GM18907 (cell line): ENCODE data around the gene THSD7A.

Experiments used
- ATAC-seq: cut with Tn5 transposase; IDR thresholded peaks from one replicate; pipeline ENCODE4 v1.9.1; 2021; ENCODE audit warnings: mild to moderate bottlenecking, moderate library complexity; ENCODE audit not compliant: unreplicated experiment

The THSD7A gene

GRCh38 chr7:11710377-11710776 is 121.6 kb downstream of the THSD7A start:
- no peak for ATAC-seq

GRCh38 chr7:11709196-11709595 is 122.8 kb downstream of the THSD7A start:
- ATAC-seq: no peak

GRCh38 chr7:11707606-11708193 is 124.3 kb downstream of the THSD7A start:
- ATAC-seq: no peak

DNA sequence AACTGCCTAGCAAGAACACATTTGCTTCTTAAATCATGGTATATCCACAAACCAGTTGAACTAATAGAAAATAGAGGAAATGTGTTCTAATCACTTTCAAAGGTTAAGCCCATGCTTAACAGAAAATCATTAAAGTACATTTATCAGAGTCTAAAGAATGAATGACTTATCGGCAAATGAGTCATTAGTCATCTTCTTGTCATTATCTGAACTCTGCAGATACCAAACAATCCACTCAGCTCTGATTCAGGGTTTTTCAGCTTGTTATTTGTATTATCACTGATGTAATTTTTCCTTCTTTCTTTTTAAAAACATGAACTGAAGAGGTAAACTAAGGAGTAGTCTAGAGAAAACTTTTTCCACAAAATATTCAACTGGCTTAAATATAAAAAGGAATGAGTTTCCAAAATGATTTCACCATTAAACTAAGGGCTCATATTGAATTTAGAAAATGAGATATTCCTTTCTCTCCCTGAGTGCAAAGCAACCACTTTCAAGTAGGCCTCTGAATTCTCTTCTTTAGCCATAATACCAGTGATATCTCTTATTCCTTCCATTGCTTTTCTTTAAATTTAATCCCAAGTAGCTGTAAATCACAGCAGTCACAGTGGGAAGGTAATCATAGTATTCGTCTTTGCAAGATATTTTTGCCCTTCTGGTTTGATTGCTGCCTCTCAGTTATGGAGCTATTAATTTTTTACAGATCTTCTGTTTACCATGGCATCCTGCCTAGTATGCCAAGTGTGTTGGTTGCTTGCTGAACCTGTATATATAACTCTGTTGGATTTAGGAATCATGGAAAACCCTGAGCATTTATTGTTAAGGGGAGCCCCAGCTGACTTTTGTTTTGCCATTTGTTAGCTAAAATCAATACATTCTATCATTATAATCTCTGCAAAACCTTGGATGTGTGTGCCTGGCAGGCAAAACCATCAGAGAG is 125.1 kb downstream of the THSD7A start:
- no peak for ATAC-seq

DNA sequence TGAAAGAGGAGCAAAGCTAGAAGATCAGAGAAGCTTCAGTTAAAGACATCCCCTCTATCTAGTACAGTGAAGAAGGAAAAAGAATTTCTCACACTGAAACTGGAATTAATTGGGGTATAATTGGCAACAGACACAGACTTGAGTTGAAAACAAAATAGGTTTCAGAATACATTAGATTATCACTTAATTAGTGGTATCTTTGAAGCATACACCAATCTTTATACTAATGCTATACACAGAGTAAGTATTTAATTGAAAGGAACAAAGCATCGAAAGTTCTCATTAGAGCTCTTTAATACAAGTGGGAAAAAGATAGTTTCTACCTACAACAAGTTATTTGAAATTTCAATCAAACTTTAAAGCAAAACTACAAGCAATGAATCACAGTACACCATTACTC is 128.2 kb downstream of the THSD7A start:
- ATAC-seq: no peak

DNA sequence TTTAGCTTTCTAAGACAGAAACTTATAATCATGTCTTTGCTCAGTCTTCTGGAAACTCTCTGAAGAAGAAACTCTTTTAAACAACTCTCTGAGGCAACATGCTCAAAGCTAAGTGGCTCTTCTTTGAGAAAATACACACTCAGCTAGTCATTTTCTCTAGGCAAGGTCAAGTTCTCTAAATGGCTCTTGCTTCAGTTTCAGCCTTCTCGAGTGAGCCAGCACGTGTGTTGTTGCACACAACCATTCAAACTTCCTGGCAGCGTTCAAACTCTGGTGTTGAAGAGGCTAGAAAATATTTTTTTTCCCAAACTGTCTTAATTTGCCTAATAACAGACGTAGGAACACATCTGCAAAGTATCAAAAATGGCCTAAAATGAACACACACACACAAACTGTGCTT is 129.1 kb downstream of the THSD7A start:
- ATAC-seq: no peak

DNA sequence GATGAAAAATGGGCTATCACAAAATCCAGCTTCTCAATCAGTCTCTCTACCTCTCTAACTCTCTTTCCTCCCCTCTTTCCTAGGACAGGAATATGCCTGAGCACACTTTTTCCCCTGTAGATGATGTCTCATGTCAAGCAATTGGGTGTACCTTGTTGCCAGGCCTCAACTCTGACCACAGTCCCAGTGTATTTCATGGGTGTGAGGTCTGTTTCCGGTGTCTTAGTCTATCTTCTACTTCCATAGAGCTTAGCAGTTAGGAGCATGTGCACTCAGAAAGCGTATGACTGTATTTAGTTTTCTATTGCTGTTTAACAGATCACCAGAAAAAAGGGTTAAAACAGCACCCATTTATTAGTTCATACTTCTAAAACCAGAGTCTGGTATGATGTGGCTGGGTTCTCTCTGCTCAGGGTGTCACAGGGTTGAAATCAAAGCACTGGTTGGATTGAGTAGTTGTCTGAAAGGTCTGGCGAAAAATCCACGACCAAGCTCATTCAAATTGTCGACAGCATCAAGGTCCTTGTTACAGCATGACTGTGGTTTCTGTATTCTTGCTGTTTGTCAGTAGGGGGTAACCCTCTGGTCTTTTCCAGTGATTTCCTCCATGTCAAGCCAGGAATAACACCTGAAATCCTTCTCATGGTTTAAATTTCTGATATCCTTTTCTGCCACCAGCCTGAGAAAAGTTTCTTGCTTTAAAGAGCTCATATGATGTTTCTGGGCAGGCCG is 130.0 kb downstream of the THSD7A start:
- ATAC-seq: no peak

- no peak for ATAC-seq
Measured at GRCh38 chr7:11699666-11700065, 132.3 kb downstream of the THSD7A start.

GRCh38 chr7:11698384-11698871 is 133.6 kb downstream of the THSD7A start:
- no peak for ATAC-seq

DNA sequence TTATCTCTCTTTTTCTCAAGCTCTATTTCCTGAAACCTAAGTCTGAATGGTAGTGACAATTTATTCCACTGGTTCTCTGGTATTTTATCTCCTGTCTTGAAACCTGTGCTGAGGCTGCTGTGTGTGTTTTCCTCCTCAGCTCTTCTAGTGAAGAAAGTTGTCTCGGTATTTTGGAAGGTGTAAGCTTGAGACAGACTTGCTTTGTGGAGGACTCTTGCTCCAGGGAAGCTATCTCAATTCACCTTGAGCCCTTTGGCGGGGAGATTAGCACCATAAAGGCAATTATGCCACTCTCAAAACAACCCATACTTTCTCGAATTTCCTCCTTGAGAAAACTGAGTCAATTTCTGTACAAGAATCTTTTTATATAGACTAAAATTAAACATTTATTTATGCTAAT is 141.6 kb downstream of the THSD7A start:
- ATAC-seq: no peak

DNA sequence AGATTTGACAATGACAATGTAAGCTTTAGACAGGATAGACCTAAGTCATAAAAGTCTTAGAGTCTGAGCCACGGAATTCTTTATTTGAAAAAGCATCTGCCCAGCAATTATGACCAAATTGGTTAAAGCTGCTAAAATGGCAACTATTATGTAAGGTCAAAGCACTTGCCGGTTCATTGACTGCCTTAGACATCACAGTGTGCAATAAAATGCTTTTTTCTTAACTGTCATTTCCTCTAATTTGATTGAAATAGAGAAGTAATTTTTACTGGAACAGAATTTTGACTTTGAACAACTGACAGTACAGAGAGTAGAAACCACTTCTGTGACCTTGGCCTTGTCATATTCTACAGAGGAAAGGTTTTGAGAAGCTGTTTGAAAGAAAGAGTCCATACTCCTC is 142.9 kb downstream of the THSD7A start:
- no peak for ATAC-seq

DNA sequence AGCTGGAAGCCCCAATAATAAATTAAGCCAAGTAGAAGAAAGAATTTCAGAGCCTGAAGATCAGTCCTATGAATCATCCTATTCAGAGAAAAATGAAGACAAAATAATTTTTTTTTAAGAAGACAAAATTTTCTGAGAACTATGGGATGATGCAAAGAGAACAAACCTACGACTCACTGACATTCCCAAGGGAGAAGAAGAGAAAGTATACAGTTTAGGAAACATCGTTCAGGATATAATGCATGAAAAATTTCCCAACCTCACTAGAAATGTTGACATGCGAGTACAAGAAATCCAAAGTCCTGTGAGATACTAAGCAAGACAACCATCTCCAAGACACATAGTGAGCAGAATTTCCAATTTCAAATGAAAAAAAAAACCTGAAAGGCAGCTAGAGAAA is 150.5 kb downstream of the THSD7A start:
- ATAC-seq: no peak

DNA sequence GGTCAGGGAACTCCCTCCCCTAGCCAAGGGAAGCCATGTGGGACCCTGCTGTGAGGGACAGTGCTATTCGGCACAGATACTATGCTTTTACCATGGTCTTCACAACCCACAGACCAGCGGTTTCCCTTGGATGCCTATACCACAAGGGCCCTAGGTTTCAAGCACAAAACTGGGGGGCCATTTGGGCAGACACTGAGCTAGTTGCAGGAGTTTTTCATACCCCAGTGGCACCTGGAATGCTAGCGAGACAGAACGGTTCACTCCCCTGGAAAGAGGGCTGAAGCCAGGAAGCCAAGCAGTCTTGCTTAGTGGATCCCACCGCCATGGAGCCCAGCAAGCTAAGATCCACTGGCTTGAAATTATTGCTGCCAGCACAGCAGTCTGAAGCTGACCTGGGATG is 156.8 kb downstream of the THSD7A start:
- ATAC-seq: no peak

GRCh38 chr7:11668727-11669126 is 163.3 kb downstream of the THSD7A start:
- ATAC-seq: no peak

- no peak for ATAC-seq
Measured at GRCh38 chr7:11667810-11668185, 164.2 kb downstream of the THSD7A start.

GRCh38 chr7:11667071-11667809 is 164.8 kb downstream of the THSD7A start:
- no peak for ATAC-seq

- ATAC-seq: no peak
Measured at GRCh38 chr7:11665357-11665756, 166.6 kb downstream of the THSD7A start.

- ATAC-seq: no peak
Measured at GRCh38 chr7:11655642-11656041, 176.4 kb downstream of the THSD7A start.

DNA sequence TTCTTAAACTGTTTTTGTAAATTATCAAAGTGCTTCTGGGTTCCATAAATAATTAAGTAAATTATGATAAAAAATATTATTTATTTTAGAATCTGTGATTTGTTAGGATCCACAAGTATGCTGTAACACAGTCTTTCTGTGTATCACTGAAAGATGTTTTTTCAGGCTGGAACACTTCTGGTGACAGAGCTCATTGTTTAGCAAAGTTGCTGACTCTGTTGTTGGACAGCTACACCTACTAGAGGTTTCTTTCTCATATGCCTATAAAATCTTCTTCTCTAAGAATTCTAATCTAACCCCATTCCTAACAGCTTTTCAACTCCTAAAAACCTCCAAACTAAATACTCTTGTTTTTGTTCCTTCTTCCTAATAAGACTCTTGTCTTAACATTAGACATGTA is 176.8 kb downstream of the THSD7A start:
- no peak for ATAC-seq

- no peak for ATAC-seq
Measured at GRCh38 chr7:11650500-11650899, 181.5 kb downstream of the THSD7A start.

DNA sequence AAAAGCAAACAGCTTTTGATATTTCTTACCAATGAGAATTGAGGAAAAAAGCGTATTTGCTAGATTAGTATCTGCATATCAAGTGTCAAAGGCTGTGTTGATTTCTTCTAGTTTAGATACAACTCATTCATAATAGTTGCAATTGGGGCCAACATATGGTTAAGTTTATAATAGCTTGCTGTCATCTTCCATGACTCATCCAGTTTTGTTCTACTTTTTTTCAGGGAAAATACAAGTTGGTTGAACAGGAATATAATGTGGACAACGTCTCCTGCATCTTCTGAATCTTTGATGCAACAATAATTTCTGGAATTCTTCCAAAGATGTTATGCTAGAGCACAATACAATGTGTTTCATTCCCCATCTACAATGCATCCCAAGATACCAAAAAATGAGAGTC is 182.0 kb downstream of the THSD7A start:
- no peak for ATAC-seq
